GM21529 (cell line): ENCODE results near the gene OR8K5.
"Not testable (repeated sequence)": the region's sequence is repeated elsewhere in the genome, so short reads cannot be mapped to it uniquely, and the experiment has no call there.

Experiments used
- ATAC-seq: cut with Tn5 transposase; IDR thresholded peaks from one replicate; pipeline ENCODE4 v1.9.1; 2021; ENCODE audit not compliant: unreplicated experiment

OR8K5 gene

GRCh38 chr11:56160217-56160616 is at the start of gene OR8K5:
Gene OR8K5, minus strand, starts transcription at chr11:56160317. Its CDS starts 0 bp downstream, at chr11:56160317.
- ATAC-seq = no peak

- no peak for ATAC-seq
Measured at GRCh38 chr11:56207790-56208189, 47.7 kb upstream of the OR8K5 start.

GRCh38 chr11:56197367-56197766 is 37.2 kb upstream of the OR8K5 start:
- no peak for ATAC-seq

- ATAC-seq = no peak
Measured at GRCh38 chr11:56196705-56197104, 36.6 kb upstream of the OR8K5 start.

- no peak for ATAC-seq
Measured at GRCh38 chr11:56188602-56189001, 28.5 kb upstream of the OR8K5 start.

- ATAC-seq = no peak
Measured at GRCh38 chr11:56183459-56183858, 23.3 kb upstream of the OR8K5 start.

- ATAC-seq = no peak
Measured at GRCh38 chr11:56176318-56176717, 16.2 kb upstream of the OR8K5 start, which contains the start of gene OR5J2. Gene OR5J2, plus strand, starts transcription at chr11:56176618. Its CDS starts 0 bp downstream, at chr11:56176618.

- ATAC-seq = no peak
Measured at GRCh38 chr11:56172256-56172830, 12.2 kb upstream of the OR8K5 start.

- ATAC-seq = no peak
Measured at GRCh38 chr11:56163804-56164203, 3.7 kb upstream of the OR8K5 start.

- ATAC-seq = no peak
Measured at GRCh38 chr11:56152333-56152732, 7.8 kb downstream of the OR8K5 start.

- ATAC-seq = no peak
Measured at GRCh38 chr11:56151376-56151775, 8.7 kb downstream of the OR8K5 start.

- not testable (repeated sequence) for ATAC-seq
Measured at GRCh38 chr11:56143681-56144080, 16.4 kb downstream of the OR8K5 start.

GRCh38 chr11:56140151-56140661 is 19.9 kb downstream of the OR8K5 start, which contains the start of gene OR8J3:
Gene OR8J3, minus strand, starts transcription at chr11:56140201. Its CDS starts 2,483 bp downstream, at chr11:56137718.
- no peak for ATAC-seq

- ATAC-seq = no peak
Measured at GRCh38 chr11:56122073-56122472, 38.0 kb downstream of the OR8K5 start, which contains the start of gene OR8H3. Gene OR8H3, plus strand, starts transcription at chr11:56122373. Its CDS starts 0 bp downstream, at chr11:56122373.
